Activated T-cell treated with anti-CD3 and anti-CD28 coated beads, Interleukin-2, amount 50 U/mL, for 1 hour (primary cell): ENCODE data around the gene XXYLT1.
"Not testable (repeated sequence)": the region's sequence is repeated elsewhere in the genome, so short reads cannot be mapped to it uniquely, and the experiment has no call there.

Source experiments
- DNase-seq: peaks from one replicate; pipeline ENCODE4 v3.0.0-alpha.2; 2020

XXYLT1 gene, protein sequence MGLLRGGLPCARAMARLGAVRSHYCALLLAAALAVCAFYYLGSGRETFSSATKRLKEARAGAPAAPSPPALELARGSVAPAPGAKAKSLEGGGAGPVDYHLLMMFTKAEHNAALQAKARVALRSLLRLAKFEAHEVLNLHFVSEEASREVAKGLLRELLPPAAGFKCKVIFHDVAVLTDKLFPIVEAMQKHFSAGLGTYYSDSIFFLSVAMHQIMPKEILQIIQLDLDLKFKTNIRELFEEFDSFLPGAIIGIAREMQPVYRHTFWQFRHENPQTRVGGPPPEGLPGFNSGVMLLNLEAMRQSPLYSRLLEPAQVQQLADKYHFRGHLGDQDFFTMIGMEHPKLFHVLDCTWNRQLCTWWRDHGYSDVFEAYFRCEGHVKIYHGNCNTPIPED

GRCh38 chr3:195270817-195271409 is at the start of gene XXYLT1:
Gene XXYLT1 (minus strand): TSS chr3:195271159. CDS start chr3:195271058, 101 bp downstream.
- DNase-seq: peak; percentile 95

DNA sequence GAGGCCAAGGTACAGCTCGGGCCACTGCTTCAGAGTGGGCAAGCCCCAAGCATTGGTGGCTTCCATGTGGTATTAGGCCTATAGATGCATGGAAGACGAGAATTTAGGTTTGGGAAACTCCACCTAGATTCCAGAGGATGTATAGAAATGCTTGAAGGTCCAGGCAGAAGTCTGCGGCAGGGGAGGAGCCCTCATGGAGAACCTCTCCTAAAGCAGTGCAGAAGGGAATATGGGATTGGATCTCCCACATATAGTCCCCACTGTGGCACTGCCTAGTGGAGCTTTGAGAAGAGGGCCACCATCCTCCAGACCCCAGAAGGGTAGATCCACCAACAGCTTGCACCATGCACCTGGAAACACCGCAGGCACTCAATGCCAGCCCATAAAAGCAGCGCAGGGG is 48.1 kb upstream of the XXYLT1 start:
- DNase-seq: no peak

DNA sequence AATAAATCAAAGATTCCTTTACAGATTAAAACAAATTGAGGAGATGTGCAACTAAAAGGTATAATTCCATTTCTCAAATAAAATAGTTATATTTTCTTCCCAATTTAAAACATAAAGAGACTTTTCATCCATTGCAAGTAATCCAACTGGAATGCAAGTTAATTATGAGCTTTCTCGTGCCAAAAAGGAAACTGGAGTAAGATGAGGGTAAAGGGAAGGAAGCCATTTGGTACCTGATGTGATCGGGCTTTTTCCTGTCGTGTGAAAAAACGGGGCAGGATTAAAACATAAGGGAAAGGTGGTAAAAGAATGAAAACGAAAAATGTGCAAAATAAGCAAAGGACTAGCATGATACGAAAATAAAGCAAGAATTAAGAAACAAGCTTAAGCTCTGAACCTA is 41.8 kb upstream of the XXYLT1 start:
- DNase-seq: no peak

DNA sequence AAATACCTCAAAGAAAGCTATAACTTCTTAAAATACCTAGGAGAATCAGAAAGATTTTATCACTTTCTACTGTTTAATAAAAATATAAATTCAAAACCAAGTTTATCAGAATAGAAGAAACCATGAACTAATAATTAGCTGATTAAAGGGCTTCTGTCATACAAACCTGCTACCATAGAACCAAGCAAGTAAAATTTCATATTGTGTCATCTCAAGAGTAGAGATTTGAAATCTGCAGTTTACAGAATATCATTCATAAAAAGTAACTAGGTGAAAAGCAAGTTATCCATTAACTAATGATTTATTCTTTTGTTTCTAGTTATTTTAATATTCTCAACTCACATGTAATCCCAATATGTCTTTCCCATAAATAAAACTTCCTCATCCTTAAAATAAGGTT is 36.8 kb upstream of the XXYLT1 start:
- no peak for DNase-seq

- DNase-seq: no peak
Observed at GRCh38 chr3:195306369-195306768, 35.4 kb upstream of the XXYLT1 start.

DNA sequence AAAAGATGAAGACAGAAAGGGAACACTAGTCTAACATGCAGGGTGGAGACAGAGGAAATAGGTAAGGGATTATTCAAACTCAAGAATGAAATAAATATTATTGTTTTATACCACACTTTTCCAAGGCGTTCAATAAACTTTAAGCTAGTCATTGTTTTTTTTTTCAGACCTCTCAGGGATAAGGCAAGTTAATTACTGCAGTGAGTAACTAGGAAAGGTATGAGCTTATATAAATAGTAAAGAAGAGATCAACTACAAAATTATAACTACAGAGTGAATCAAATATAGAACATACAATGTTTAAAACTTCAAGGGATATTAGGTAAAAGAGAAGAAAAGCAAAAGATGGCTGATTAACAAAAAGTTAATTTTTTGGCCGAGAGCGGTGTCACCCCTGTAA is 31.5 kb upstream of the XXYLT1 start:
- DNase-seq: no peak

- DNase-seq: no peak
Observed at GRCh38 chr3:195297446-195297845, 26.5 kb upstream of the XXYLT1 start.

DNA sequence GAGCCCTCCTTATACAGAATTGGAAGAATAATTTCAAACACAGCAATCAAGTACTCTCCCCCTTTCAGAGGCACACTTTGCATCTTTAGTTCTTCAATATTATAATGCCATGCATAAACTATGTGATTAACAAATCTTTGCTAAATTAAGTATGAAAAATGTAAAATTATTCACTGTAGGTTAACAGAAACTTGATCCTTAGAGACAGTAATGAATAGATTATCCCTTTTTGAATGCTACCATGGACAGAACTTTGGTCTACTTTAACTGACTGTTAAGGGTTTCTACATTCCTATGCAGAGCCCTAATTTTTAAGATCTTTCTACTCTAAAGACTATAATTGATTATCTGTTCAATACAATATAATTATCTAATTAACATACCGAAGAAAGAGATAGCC is 25.7 kb upstream of the XXYLT1 start:
- DNase-seq: no peak

DNA sequence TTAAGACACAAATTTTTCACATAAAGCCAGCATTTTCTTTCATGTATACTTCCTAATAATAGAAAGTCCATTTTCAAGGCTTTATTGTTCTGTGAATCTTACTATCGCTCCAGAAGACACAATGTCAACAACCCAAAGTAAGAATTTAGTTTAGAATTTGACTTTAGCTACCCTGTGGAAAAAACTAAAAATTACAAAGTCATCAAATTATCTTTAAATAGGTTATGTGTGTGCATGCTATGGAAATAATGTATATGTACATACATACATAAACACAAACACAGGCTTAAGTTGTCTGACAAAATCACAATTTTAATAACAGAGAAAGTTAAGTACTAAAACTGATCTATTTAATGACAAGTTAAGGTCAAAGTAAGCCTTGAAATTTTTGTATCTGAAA is 20.2 kb upstream of the XXYLT1 start:
- DNase-seq: no peak

DNA sequence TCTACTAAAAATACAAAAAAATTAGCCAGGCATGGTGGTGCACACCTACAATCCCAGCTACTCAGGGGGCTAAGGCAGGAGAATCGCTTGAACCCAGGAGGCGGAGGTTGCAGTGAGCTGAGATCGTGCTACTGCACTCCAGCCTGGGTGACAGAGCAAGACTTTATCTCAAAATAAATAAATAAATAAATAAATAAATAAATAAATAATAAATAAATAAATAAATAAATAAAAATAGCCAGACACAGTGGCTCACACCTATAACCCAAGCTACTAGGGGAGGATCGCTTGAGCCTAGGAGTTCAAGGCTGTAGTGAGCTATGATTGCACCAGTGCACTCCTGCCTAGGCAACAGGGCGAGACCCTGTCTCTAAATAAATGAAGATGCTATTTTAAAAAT is 19.7 kb upstream of the XXYLT1 start:
- not testable (repeated sequence) for DNase-seq

DNA sequence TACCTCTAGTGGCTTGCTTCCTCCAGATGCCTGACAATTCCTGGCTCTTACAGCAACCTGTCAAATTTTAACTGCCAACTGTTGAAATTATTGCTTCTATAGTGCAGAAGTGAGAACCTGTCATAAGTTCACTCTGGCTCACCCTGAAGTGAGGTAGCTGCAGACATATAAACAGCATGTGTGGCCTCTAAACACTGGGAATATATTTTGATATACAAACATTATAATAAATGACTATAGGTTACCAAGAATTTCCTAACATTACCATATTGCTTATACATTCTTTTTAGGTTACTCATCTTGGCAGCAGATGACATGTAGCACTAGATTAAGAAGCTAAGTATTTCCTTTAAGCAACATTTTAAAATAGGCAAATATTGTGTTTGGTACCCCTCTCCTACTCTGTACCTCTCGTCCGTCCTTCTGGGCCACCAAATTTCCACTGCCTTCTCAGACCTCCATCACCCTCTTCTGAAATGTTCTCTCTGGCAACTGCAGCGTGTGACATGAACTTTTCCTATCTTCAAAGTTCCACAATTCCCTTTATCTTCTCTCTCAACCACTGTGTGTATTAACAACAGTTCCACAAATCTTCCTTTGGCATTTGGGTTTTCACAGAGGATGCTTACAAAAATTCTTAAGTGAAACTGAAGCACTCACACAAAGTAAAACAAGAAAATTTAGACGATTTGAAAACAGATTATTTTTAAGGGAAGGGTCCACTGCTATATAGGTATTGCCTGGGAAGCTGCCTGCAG is 15.3 kb upstream of the XXYLT1 start:
- no peak for DNase-seq

DNA sequence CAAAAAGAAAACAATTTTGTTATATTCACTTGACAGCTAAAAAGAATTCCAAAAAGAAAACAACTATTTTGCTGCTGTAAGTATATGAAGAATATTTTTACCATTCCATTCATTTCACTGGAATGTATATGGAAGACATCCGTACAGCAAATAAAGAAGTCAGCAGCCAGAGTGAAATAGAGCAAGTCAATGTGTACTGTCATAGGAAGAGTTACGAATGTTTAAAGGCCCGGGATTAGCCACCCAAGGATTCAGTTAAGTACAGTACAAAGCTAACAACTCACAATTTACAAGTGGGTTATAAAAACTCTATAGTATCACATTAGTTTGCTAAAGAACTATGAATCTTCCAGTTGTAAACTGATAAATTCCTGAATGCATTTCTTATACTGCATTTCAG is 14.4 kb upstream of the XXYLT1 start:
- DNase-seq: no peak

GRCh38 chr3:195284842-195285241 is 13.9 kb upstream of the XXYLT1 start:
- DNase-seq: no peak

DNA sequence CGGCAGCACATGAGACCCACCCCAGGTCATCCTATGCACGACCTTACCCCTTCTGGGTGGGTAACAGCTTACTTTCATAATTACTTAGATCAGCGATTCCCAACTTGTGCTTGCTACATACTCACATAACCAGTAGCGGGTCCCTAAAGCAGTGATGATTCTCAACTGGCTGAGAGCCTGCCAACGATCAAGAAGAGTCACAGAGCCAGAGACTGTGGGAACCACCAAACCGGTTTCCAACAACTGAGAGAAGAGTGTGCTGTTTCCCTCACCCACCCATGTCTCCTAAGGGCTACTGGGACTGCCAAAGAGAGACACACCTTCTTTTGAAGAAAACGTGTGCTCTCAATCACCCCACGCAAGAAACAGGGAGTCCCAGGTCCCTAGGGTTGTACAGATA is 12.0 kb upstream of the XXYLT1 start:
- DNase-seq: no peak

- DNase-seq: no peak
Observed at GRCh38 chr3:195274259-195274966, 3.5 kb upstream of the XXYLT1 start.

DNA sequence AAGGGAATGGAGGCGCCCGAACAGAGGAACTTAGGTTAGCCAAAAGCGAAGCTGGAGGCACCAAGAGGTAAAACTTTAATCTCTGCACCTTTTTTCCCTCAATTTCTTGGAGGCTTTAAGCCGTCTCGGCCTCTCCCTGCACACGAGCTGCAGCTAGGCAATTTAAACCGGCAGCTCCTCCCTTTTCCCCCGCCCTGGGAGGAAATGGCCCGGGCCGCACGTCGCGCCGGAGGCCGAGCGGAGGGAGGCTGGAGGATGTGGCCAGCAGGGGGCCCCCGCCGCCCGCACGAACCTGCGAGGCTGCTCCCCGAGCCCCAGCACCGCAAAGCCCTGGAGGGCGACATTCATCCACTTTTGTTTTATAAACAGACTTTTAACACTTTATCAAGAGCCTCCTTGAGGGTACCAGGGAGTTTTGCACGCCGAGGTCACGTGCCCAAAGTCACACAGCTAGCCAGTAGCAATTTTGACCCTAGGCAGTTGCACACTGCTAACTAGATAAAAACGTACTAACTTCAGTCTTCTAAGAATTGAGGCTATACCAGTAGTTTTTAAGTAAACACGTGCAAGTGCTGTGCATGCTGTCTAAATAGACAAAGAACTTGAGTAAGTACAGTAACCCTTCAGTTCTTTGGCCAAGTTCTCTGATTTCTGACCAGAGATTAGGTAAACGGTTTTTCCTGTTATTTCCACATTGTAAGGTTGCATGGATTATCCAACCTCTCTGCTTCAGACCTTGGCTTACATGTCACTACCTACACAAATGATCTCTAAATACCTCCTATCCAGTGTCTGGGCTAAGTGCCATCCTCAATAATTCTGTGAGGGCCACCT is 668 bp upstream of the XXYLT1 start:
- peak; percentile 90 for DNase-seq

DNA sequence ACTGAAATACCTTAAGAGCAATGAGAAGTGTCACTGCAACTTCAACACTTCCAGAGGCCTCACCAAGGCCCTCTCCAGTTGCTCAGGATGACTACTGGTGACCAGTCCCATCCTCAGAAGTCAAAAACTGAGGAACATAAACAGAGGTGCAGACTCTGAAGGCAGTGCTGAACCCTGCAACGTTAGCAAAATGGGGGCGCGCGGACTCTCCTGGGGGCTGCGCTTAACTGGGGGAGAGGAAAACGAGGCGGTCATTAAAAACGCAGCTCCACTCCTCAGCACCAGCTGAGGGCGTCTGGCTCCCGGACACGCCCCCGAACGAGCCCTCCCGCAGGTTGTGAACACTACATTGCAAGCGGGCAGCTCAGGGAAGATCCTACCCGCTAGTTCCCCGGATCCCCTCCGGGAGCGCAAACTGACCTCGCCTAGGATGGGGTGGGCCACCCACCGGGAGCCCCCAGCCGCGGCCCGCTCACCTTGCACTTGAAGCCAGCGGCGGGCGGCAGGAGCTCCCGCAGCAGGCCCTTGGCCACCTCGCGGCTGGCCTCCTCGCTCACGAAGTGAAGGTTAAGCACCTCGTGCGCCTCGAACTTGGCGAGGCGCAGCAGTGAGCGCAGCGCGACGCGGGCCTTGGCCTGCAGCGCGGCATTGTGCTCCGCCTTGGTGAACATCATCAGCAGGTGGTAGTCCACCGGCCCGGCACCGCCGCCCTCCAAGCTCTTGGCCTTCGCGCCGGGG is 711 bp downstream of the XXYLT1 start:
- DNase-seq: no peak

DNA sequence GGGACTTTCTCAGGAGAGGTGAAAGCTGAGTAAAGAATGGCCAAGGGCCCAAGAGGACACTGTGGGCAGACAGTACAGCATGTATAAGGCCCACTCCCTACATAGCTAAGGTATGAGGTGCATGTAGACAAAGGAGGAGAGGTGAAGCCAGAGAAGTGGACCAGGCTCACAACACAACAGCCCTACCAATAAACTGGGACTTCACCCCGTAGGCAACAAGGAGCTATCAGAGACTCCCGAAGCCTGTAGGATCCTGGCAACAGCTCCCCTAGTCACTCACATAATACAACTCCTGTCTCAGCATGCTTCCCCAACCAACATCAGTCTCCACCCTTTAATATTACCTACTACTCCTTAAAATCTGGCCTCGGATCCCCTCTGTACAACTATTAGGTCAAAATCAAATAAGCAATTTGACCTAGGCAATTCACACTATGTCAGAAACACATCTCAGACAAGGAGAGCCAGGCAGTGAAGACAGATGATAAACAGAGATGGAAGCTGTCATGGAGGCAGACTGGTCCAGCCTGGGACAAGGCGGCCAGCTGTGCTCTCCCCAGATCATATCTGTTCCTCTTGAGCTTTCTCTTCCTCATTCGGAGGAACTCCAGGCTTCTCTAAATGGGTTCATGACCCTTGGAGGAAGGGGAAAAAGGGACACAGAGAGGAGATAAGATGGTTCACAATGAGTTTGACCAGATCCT is 1.4 kb downstream of the XXYLT1 start:
- no peak for DNase-seq

DNA sequence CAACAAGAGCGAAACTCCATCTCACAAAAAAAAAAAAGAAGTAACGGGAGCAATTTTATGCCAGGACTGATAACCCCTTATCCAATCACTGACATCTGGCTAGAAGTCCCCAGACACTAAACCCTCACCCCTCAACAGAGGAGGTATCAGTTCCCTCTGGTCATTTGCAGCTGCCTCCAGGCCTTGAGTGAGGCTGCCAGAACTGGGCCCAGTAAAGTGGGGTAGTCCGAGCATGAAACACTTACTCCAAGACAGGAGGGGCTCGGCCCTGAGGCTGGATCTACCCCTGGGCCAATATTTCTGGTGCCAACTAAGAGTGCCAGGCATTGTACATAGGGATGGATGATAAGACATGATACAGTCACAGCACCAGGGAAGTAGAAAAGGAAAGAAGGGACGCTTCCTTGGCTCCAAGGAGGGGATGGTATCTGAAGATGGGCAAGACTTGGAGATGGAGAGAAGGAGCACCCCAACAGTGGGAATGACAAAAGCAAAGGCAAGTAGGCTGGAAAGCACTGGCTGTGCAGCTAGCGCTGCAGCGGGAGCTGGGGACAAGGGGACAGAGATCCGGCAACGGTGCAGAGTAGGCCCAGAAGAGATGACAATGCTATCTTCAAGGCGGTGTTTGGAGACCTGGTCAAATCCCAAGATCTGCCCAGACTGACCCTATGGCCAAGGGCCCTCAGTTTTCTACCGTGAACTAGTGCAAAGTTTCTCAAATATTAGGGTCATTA is 2.2 kb downstream of the XXYLT1 start:
- no peak for DNase-seq

DNA sequence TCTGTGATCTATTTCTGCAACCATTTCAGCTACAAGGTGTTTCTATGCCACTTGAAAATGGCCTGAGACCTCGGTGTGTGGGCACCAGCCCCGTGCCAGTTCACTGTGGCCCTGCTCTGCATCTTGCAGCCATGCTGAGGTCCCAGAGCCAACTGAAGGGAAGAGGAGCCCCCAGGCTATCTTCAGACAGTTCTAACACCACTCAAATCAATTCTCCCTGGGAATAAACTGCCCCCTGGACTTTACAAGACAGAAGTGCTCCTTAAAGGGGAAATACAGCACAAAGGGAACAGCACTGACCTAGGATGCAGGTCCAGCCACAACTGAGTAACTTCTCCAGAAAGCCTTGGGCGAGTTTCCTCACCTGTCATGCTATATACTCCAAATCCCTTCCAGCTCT is 3.9 kb downstream of the XXYLT1 start:
- DNase-seq: no peak
